Smooth muscle cell (in vitro differentiated cells): Measurements from ENCODE around the gene USP26. TPM values are rescaled to one million over a fixed set of nuclear protein-coding genes. Genes with fewer than 3 reads are reported as not detected.
A peak's percentile ranks its signal among the peaks of the same experiment; 100 is the strongest.

Source experiments
- DNase-seq: peaks from one replicate; lab custom pipeline; 2025; ENCODE audit not compliant: unreplicated experiment; lab: John Stamatoyannopoulos, UW
- H2AFZ ChIP-seq: fragments of 200-600 bp; sonication (generic); 2 replicates; pipeline ENCODE4 v1.6.0; 2016; ENCODE audit warnings: antibody characterized with exemption, low read depth, mild to moderate bottlenecking
- H3F3A ChIP-seq: fragments of 200-600 bp; sonication (generic); 2 replicates; pipeline ENCODE4 v1.6.0; 2017; ENCODE audit warnings: antibody characterized with exemption, low read depth
- H3K27ac ChIP-seq: fragments of 200-600 bp; sonication (generic); 2 replicates; pipeline ENCODE4 v1.5.1; 2016; ENCODE audit warnings: low read depth, mild to moderate bottlenecking
- H3K27me3 ChIP-seq: fragments of 200-600 bp; sonication (generic); 2 replicates; pipeline ENCODE4 v1.6.1; 2016; ENCODE audit warnings: low read depth, mild to moderate bottlenecking
- H3K36me3 ChIP-seq: fragments of 200-600 bp; sonication (generic); 2 replicates; pipeline ENCODE4 v1.5.1; 2016; ENCODE audit warnings: low read depth
- H3K4me1 ChIP-seq: fragments of 200-600 bp; sonication (generic); 2 replicates; pipeline ENCODE4 v1.5.1; 2016; ENCODE audit warnings: low read depth
- H3K4me2 ChIP-seq: fragments of 200-600 bp; sonication (generic); 2 replicates; pipeline ENCODE4 v1.6.0; 2016; ENCODE audit warnings: mild to moderate bottlenecking
- H3K4me3 ChIP-seq: fragments of 200-600 bp; sonication (generic); 2 replicates; pipeline ENCODE4 v1.5.1; 2016; ENCODE audit warnings: mild to moderate bottlenecking
- H3K79me2 ChIP-seq: fragments of 200-600 bp; sonication (generic); 2 replicates; pipeline ENCODE4 v1.6.0; 2016; ENCODE audit warnings: low read depth, mild to moderate bottlenecking
- H3K9ac ChIP-seq: fragments of 200-600 bp; sonication (generic); 2 replicates; pipeline ENCODE4 v1.6.0; 2016; ENCODE audit warnings: low read depth
- H3K9me3 ChIP-seq: fragments of 200-600 bp; sonication (generic); replicated peaks from 2 replicates; pipeline ENCODE4 v1.5.1; 2016; ENCODE audit warnings: low read depth
- H4K20me1 ChIP-seq: fragments of 200-600 bp; sonication (generic); 2 replicates; pipeline ENCODE4 v1.6.0; 2016; ENCODE audit warnings: low read depth
- whole genome bisulfite sequencing: methylation state at CpG from one replicate; pipeline ENCODE4 v1.1.7; 2016; ENCODE audit warnings: low lambda C conversion rate; 5-methylcytosine and 5-hydroxymethylcytosine counted together
- polyA plus RNA-seq: library from polyadenylated mRNA; unstranded; fragments of >200 nt; fragmentation: Nextera tagmentation; extraction: Ambion mirVana; gene quantifications from 2 replicates; pipeline ENCODE4 v1.2.1, GENCODE V29; 2016
- total RNA-seq: library from RNA; depleted of rRNA; stranded (reverse); fragments of >200 nt; gene quantifications from 2 replicates; pipeline ENCODE4 v1.2.3, GENCODE V29; 2014
- TF ChIP-seq, protein P1 (sequence below): fragments of 200-600 bp; sonication (generic); IDR thresholded peaks from 2 replicates; pipeline ENCODE4 v1.5.1; 2017; ENCODE audit warnings: borderline replicate concordance, mild to moderate bottlenecking, antibody characterized with exemption; ENCODE audit not compliant: insufficient read depth, poor library complexity, severe bottlenecking

USP26 gene
- total and polyA plus RNA-seq, 2 experiments from 2014 or later: not detected

DNA sequence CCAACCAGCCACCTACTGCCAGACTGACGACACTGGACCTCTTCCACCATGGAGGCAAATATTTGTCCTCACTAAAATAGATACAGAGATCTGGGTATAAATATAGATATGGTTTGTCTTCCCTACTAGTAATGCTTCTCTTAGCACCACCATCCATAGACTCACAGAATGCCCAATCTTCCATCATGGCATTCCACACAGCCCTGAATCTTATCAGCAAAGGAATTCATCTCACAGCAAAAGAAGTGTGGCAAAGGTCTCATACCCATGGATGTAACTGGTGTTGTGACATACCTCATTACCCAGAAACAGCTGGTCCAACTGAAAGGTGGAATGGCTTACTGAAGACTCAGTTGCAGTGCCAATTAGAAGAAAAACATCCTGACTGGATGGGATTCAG, 91.3 kb downstream of the USP26 start:
- Histone ChIP-seq H3K4me3 (no peak overlapping the region), H3K36me3 (no peaks in the 10 kb centered on the region), H3K4me1 (no peaks in the 10 kb centered on the region), H2AFZ (no peak overlapping the region), H3K4me2 (no peak overlapping the region), H3K79me2 (no peaks in the 10 kb centered on the region), H3K27me3 (no peaks in the 10 kb centered on the region), H3K9me3 (peaks cover 5% of the 10 kb centered on the region), H4K20me1 (no peaks in the 10 kb centered on the region), H3K27ac (no peak overlapping the region), H3F3A (no peaks in the 10 kb centered on the region), H3K9ac (no peak overlapping the region)
- DNase-seq: no peak
- TF ChIP-seq, protein P1, sequence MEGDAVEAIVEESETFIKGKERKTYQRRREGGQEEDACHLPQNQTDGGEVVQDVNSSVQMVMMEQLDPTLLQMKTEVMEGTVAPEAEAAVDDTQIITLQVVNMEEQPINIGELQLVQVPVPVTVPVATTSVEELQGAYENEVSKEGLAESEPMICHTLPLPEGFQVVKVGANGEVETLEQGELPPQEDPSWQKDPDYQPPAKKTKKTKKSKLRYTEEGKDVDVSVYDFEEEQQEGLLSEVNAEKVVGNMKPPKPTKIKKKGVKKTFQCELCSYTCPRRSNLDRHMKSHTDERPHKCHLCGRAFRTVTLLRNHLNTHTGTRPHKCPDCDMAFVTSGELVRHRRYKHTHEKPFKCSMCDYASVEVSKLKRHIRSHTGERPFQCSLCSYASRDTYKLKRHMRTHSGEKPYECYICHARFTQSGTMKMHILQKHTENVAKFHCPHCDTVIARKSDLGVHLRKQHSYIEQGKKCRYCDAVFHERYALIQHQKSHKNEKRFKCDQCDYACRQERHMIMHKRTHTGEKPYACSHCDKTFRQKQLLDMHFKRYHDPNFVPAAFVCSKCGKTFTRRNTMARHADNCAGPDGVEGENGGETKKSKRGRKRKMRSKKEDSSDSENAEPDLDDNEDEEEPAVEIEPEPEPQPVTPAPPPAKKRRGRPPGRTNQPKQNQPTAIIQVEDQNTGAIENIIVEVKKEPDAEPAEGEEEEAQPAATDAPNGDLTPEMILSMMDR: no peak
- 74% methylated on average over 1 of the region's 1 CpG for whole genome bisulfite sequencing

- H3K27ac ChIP-seq: no peak overlapping the region
- no peak for DNase-seq
- no peaks in the 10 kb centered on the region for H3K4me1 ChIP-seq
- WGBS: 23% methylated on average over 2 of the region's 2 CpGs
- no peak overlapping the region for H2AFZ ChIP-seq
- no peak overlapping the region for H3K9ac ChIP-seq
- H3K36me3 ChIP-seq: no peaks in the 10 kb centered on the region
- TF ChIP-seq, protein P1: peak; percentile 60
- H4K20me1 ChIP-seq: no peaks in the 10 kb centered on the region
- no peak overlapping the region for H3K4me2 ChIP-seq
- peaks cover 5% of the 10 kb centered on the region for H3K9me3 ChIP-seq
- no peak overlapping the region for H3K4me3 ChIP-seq
- no peaks in the 10 kb centered on the region for H3F3A ChIP-seq
- H3K79me2 ChIP-seq: no peaks in the 10 kb centered on the region
- H3K27me3 ChIP-seq: no peaks in the 10 kb centered on the region
Observed at GRCh38 chrX:133005042-133005441, 91.9 kb downstream of the USP26 start.

DNA sequence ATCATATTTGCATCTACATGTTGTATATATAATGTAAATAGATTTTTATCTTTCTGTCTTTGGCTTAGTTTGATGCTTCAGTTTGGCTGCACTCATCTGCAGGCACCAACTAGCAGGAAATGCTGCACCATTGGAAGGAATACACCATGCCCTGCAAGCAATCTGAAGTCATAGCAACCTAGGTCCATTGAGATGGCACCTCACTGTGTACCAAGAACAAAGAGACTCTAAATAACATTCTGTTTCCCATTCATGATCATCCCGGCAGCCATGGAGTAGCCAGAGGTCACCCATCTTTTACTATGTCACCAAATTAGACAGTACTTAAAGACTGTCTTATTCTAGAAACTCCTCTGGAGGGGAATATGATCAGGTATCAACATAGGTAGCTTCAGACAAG, 97.7 kb downstream of the USP26 start:
- Histone ChIP-seq H3K79me2 (no peaks in the 10 kb centered on the region), H3K36me3 (no peaks in the 10 kb centered on the region), H3F3A (no peaks in the 10 kb centered on the region), H3K9me3 (no peaks in the 10 kb centered on the region), H3K4me2 (no peak overlapping the region), H2AFZ (no peak overlapping the region), H4K20me1 (no peaks in the 10 kb centered on the region), H3K4me1 (no peaks in the 10 kb centered on the region), H3K4me3 (no peak overlapping the region), H3K9ac (no peak overlapping the region), H3K27me3 (no peaks in the 10 kb centered on the region), H3K27ac (no peak overlapping the region)
- TF ChIP-seq, protein P1: no peak
- DNase-seq: no peak
- WGBS: 94% methylated on average over 1 of the region's 1 CpG

GRCh38 chrX:132990835-132991234, 106.1 kb downstream of the USP26 start:
- Histone ChIP-seq H4K20me1 (no peaks in the 10 kb centered on the region), H3K4me3 (no peak overlapping the region), H3K27me3 (no peaks in the 10 kb centered on the region), H2AFZ (no peak overlapping the region), H3F3A (no peaks in the 10 kb centered on the region), H3K27ac (no peak overlapping the region), H3K4me2 (no peak overlapping the region), H3K9ac (no peak overlapping the region), H3K4me1 (no peaks in the 10 kb centered on the region), H3K36me3 (no peaks in the 10 kb centered on the region), H3K79me2 (no peaks in the 10 kb centered on the region), H3K9me3 (no peaks in the 10 kb centered on the region)
- no peak for DNase-seq
- WGBS: 69% methylated on average over 2 of the region's 2 CpGs
- TF ChIP-seq, protein P1: no peak
